ENCODE results near the gene STK11IP. TPM values are rescaled to one million over a fixed set of nuclear protein-coding genes. Genes with fewer than 3 reads are reported as not detected.

STK11IP gene
- total and polyA plus RNA-seq, 2 of the 13 experiments (the other 11 are each of a cell fraction or from before 2014, with no cell fraction given) = 12.8 to 24.0 TPM

DNA sequence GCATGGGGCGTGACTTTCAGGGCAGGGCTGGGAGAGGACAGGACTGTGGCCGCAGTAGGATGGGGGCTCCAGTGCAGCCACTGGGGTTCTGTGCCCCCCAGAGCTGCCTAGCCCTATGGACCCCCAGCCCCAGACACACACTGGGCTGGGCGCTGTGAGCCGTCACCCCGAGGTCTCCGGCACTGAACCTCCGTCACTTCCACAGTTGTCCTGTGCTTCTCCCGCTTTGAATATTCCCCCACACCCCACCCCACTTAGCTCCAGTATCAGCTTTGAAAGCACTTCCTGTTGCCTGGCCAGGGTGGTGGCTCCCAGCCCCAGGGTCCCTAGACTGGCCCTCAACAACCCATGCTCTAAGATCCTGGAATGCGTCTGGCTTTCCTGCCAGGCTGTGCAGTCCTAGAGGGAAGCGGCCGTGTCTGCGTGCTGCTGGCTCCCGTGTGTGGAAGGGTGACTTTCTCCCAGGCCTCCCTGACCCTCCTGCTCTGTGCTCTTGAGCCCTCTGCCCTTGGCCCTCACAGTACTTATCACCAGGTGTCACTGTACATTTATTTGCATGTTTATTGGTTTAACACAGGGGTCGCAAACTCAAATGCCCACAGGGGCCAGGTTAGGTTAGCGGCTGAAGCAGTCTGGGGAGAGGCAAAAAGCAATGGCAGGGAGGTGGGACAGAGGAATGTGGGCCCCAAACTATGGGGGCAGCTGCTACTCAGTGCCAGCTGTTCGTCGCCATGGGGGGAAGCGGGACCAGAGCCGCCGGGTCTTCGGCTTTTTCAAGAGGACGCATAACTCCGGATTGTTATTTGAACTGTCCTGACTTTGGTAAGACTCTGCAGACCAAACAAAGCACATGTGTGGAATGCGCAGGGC lies 36.2 kb upstream of the STK11IP start (continued):
- TF ChIP-seq ZNF530 (CRISPR knock-in tag; IDR thresholded peaks at IDR 0.05; ENCODE audit: low read depth) = no peak
- TF ChIP-seq ZNF761 (CRISPR knock-in tag; conservative IDR thresholded peaks at IDR 0.05) = no peak
- no peak; the same call in 1 of the 2 replicates for TF ChIP-seq GABPB1 (CRISPR knock-in tag; IDR thresholded peaks at IDR 0.05)
- TF ChIP-seq, protein P1, sequence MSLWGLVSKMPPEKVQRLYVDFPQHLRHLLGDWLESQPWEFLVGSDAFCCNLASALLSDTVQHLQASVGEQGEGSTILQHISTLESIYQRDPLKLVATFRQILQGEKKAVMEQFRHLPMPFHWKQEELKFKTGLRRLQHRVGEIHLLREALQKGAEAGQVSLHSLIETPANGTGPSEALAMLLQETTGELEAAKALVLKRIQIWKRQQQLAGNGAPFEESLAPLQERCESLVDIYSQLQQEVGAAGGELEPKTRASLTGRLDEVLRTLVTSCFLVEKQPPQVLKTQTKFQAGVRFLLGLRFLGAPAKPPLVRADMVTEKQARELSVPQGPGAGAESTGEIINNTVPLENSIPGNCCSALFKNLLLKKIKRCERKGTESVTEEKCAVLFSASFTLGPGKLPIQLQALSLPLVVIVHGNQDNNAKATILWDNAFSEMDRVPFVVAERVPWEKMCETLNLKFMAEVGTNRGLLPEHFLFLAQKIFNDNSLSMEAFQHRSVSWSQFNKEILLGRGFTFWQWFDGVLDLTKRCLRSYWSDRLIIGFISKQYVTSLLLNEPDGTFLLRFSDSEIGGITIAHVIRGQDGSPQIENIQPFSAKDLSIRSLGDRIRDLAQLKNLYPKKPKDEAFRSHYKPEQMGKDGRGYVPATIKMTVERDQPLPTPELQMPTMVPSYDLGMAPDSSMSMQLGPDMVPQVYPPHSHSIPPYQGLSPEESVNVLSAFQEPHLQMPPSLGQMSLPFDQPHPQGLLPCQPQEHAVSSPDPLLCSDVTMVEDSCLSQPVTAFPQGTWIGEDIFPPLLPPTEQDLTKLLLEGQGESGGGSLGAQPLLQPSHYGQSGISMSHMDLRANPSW (CRISPR knock-in tag; IDR thresholded peaks at IDR 0.05; ENCODE audit: borderline replicate concordance) = no peak
- TF ChIP-seq KDM1A (CRISPR knock-in tag; IDR thresholded peaks at IDR 0.05) = no peak
- TF ChIP-seq SMARCE1 (IDR thresholded peaks at IDR 0.05; ENCODE audit: borderline replicate concordance) = no peak
- TF ChIP-seq SIN3B (IDR thresholded peaks at IDR 0.05; ENCODE audit: low read length) = no peak
- no peak for TF ChIP-seq HMG20A (CRISPR knock-in tag; IDR thresholded peaks at IDR 0.05; ENCODE audit: borderline replicate concordance)
- TF ChIP-seq, protein P2, sequence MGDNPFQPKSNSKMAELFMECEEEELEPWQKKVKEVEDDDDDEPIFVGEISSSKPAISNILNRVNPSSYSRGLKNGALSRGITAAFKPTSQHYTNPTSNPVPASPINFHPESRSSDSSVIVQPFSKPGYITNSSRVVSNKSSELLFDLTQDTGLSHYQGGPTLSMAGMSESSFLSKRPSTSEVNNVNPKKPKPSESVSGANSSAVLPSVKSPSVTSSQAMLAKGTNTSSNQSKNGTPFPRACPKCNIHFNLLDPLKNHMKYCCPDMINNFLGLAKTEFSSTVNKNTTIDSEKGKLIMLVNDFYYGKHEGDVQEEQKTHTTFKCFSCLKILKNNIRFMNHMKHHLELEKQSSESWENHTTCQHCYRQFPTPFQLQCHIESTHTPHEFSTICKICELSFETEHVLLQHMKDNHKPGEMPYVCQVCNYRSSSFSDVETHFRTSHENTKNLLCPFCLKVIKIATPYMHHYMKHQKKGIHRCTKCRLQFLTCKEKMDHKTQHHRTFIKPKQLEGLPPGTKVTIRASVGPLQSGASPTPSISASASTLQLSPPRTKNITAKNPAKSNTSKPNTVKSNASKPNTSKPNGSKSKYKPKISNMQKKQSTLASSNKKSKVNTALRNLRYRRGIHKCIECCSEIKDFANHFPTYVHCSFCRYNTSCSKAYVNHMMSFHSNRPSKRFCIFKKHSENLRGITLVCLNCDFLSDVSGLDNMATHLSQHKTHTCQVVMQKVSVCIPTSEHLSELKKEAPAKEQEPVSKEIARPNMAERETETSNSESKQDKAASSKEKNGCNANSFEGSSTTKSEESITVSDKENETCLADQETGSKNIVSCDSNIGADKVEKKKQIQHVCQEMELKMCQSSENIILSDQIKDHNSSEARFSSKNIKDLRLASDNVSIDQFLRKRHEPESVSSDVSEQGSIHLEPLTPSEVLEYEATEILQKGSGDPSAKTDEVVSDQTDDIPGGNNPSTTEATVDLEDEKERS (CRISPR knock-in tag; IDR thresholded peaks at IDR 0.05) = no peak
- TF ChIP-seq ZNF34 (CRISPR knock-in tag; IDR thresholded peaks at IDR 0.05; ENCODE audit: borderline replicate concordance) = no peak
- no peak for TF ChIP-seq ZNF235 (CRISPR knock-in tag; IDR thresholded peaks at IDR 0.05; ENCODE audit: borderline replicate concordance)
- peak; percentile 55; the same call in 1 of the 2 replicates for TF ChIP-seq ZNF337 (CRISPR knock-in tag; IDR thresholded peaks at IDR 0.05; ENCODE audit: borderline replicate concordance, low read depth)
- TF ChIP-seq, protein P3, sequence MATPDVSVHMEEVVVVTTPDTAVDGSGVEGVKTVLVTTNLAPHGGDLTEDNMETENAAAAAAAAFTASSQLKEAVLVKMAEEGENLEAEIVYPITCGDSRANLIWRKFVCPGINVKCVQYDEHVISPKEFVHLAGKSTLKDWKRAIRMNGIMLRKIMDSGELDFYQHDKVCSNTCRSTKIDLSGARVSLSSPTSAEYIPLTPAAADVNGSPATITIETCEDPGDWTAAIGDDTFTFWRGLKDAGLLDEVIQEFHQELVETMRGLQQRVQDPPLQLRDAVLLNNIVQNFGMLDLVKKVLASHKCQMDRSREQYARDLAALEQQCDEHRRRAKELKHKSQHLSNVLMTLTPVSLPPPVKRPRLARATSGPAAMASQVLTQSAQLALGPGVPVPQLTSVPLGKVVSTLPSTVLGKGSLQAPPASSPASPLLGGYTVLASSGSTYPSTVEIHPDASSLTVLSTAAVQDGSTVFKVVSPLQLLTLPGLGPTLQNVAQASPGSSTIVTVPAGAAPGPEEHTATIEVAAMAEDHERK (CRISPR knock-in tag; IDR thresholded peaks at IDR 0.05; ENCODE audit: low read depth) = no peak
- TF ChIP-seq ZNF101 (CRISPR knock-in tag; IDR thresholded peaks at IDR 0.05; ENCODE audit: borderline replicate concordance, low read depth) = no peak
- TF ChIP-seq, protein P4, sequence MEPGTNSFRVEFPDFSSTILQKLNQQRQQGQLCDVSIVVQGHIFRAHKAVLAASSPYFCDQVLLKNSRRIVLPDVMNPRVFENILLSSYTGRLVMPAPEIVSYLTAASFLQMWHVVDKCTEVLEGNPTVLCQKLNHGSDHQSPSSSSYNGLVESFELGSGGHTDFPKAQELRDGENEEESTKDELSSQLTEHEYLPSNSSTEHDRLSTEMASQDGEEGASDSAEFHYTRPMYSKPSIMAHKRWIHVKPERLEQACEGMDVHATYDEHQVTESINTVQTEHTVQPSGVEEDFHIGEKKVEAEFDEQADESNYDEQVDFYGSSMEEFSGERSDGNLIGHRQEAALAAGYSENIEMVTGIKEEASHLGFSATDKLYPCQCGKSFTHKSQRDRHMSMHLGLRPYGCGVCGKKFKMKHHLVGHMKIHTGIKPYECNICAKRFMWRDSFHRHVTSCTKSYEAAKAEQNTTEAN (CRISPR knock-in tag; conservative IDR thresholded peaks at IDR 0.05) = no peak
- TF ChIP-seq DPF2 (CRISPR knock-in tag; IDR thresholded peaks at IDR 0.05; ENCODE audit: borderline replicate concordance, low read depth) = no peak
- no peak for TF ChIP-seq FOSL1 (CRISPR knock-in tag; IDR thresholded peaks at IDR 0.05; ENCODE audit: borderline replicate concordance)
- TF ChIP-seq ZMYM4 (CRISPR knock-in tag; IDR thresholded peaks at IDR 0.05) = no peak
- no peak for TF ChIP-seq RELA (CRISPR knock-in tag; IDR thresholded peaks at IDR 0.05)

Data from HepG2 (cell line).